ENCODE results near the gene NFE2L2. TPM values are rescaled to one million over a fixed set of nuclear protein-coding genes. Genes with fewer than 3 reads are reported as not detected.

The NFE2L2 gene
- total RNA-seq, 2 donors from 2014 or later, result 68.2 to 84.1 TPM

DNA sequence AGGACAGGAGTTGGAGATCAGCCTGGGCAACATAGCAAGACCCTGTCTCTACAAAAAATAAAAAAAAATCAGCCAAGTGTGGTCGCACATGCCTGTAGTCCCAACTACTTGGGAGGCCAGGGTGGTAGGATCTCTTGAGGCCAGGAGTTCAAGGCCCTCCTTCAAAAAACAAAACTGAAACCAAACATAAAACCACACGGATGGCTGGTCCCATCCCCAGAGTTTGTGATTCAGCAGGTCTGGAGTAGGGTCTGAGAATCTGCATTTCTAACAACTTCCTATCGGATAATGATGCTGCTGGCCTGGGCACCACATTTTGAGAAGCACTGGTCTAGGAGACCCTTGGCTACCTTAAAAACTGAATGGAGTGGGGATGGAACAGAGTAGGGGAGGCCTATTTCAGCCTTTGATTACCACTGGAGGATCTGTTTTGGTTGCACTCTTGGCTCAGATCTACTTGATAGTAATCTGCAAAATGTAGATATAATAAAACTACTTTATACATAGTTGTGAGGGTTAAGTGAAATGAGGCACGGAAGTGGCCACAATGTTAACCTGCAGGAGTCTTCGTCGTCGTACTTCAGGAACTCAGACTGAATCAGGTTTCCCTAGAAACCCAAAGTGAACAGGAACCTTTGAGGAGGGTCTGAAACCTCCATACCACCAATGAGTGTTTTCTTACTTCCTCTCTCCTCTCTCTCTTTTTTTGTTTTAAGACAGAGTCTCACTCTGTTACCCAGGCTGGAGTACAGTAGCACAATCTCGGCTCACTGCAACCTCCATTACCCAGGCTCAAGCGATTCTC, 25.5 kb upstream of the NFE2L2 start:
- H3K27ac ChIP-seq, result no peak overlapping the region
- no peaks in the 10 kb centered on the region for H3K9me3 ChIP-seq
- TF ChIP-seq, protein P1, sequence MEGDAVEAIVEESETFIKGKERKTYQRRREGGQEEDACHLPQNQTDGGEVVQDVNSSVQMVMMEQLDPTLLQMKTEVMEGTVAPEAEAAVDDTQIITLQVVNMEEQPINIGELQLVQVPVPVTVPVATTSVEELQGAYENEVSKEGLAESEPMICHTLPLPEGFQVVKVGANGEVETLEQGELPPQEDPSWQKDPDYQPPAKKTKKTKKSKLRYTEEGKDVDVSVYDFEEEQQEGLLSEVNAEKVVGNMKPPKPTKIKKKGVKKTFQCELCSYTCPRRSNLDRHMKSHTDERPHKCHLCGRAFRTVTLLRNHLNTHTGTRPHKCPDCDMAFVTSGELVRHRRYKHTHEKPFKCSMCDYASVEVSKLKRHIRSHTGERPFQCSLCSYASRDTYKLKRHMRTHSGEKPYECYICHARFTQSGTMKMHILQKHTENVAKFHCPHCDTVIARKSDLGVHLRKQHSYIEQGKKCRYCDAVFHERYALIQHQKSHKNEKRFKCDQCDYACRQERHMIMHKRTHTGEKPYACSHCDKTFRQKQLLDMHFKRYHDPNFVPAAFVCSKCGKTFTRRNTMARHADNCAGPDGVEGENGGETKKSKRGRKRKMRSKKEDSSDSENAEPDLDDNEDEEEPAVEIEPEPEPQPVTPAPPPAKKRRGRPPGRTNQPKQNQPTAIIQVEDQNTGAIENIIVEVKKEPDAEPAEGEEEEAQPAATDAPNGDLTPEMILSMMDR (IDR thresholded peaks at IDR 0.05), result no peak
- H3K27me3 ChIP-seq, result no peaks in the 10 kb centered on the region
- H3K36me3 ChIP-seq, result no peaks in the 10 kb centered on the region
- no peak for DNase-seq (ENCODE audit: low spot score)
- H3K4me1 ChIP-seq, result no peaks in the 10 kb centered on the region
- no peak overlapping the region for H3K4me3 ChIP-seq

DNA sequence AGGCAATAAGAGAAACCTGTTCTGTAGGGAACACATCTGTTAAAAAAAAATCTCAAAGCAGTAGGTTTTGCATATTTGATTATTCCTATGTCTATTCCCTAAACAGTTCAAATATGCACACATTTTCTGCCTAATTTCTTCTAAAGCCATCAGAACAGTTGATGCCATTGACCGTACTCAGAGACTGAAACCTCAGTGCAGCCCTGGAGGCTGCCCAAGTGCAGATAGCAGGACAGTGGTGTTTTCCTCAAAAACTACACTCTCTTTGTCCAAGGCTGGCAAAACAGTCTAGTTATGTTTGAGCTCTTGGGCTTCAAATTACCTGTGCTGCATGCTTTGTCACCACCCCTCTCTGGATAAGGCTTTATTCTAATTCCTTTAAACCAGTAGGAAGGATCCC, 23.3 kb upstream of the NFE2L2 start:
- Histone ChIP-seq H3K4me3 (no peak overlapping the region), H3K27ac (no peak overlapping the region), H3K27me3 (no peaks in the 10 kb centered on the region), H3K36me3 (no peaks in the 10 kb centered on the region), H3K4me1 (peaks cover 0 to 3% of the 10 kb centered on the region in 2 donors), H3K9me3 (no peaks in the 10 kb centered on the region)
- no peak for DNase-seq (ENCODE audit: low spot score)
- TF ChIP-seq, protein P1 (IDR thresholded peaks at IDR 0.05), result no peak

DNA sequence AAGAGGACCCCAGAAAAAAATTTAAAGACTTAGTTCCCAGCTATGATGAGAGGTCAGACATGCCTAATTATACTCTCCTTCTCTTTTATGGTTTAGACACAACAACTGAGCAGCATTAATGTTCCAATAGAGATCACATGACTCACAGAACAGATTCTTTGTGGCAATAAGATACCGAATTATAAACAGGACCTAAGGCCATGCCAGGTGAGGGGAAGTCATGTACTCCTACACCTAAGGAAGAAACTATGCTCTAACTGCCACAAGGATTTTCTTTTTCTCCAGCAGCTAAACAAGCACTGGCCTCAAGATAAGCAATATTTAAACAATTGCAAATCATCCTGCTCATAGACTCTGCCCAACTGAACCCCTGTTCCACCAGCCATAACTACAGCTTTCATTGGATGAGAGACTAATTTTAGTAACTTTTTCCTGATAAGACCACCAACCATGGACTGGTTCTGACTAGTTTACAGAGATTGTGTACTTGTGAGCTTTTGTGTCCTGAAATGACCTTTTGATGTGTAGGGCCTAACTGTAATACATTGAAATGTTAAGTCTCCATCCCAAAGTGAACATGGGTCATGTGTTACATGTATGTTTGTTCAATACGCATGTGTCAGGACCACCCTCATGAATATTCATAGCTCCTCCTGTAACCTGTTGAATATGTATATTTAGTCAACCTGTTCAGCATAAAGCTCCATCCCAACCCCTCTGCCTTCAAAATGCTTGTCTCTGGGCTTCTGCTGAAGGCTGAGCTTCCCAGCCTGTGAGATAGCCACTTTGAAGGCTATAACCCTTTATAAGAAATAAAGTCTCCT, 21.6 kb upstream of the NFE2L2 start:
- Histone ChIP-seq H3K4me3 (no peak overlapping the region), H3K4me1 (peaks cover 0 to 20% of the 10 kb centered on the region in 2 donors), H3K36me3 (no peaks in the 10 kb centered on the region), H3K27me3 (no peaks in the 10 kb centered on the region), H3K27ac (no peak overlapping the region), H3K9me3 (no peaks in the 10 kb centered on the region)
- TF ChIP-seq, protein P1 (IDR thresholded peaks at IDR 0.05), result no peak
- no peak for DNase-seq (ENCODE audit: low spot score)

DNA sequence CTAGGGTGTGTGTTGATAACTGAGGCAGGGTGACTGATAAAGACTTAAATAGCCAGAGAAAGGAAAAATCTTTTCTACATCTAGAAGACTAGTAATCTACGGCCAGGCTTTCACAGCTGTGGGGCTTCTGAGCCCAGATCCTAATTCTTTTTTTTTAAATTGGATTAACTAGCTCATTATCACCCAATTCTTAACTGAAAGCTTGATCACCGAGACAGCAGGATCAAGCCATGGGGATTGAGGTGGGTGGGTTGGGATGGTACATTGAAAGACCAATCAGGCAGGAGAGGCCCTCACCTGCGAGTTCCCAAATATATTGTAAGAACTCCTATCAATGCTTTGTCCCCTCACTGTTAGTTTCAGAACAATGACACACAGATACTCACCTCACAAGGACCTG, 20.0 kb upstream of the NFE2L2 start:
- H3K4me1 ChIP-seq, result peaks cover 0 to 32% of the 10 kb centered on the region in 2 donors
- TF ChIP-seq, protein P1 (IDR thresholded peaks at IDR 0.05), result no peak

DNA sequence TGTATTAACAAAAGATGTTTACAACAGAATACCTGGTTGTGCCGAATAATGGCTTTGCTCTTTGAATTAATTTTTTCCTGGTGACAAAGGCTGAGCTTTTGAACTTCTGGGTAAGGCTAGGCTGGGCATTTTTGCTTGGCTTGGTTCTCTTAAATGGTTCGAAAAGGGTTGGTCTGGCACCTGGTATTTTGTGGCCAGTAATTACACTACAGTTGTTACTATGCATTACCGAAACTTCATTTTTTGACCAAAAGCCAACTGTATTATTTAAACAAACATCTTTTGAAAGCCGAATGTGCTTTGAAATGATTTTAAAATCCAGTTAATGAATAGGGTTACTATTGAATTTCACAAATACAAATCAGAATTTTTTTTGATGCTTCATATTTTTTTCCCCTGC, 19.4 kb upstream of the NFE2L2 start:
- no peak overlapping the region for H3K4me3 ChIP-seq
- peaks cover 0 to 35% of the 10 kb centered on the region in 2 donors for H3K4me1 ChIP-seq
- H3K27me3 ChIP-seq, result no peaks in the 10 kb centered on the region
- no peaks in the 10 kb centered on the region for H3K36me3 ChIP-seq
- no peaks in the 10 kb centered on the region for H3K9me3 ChIP-seq
- no peak for DNase-seq (ENCODE audit: low spot score)
- TF ChIP-seq, protein P1 (IDR thresholded peaks at IDR 0.05), result no peak
- no peak overlapping the region for H3K27ac ChIP-seq

More for the DNA sequence above, 20.0 kb upstream of the NFE2L2 start:
- H3K4me3 ChIP-seq, result no peak overlapping the region
- peak overlapping the region in 1 of 2 donors; percentile 30 for H3K27ac ChIP-seq
- DNase-seq (ENCODE audit: low spot score), result no peak
- no peaks in the 10 kb centered on the region for H3K9me3 ChIP-seq
- H3K27me3 ChIP-seq, result no peaks in the 10 kb centered on the region
- no peaks in the 10 kb centered on the region for H3K36me3 ChIP-seq

Data from right atrium auricular region (tissue), 2 donors.